Neural cell (in vitro differentiated cells): ENCODE results near the gene FGB.

ENCODE experiments used
- EP300 ChIP-seq: fragments of 450-650 bp; conservative IDR thresholded peaks from 2 replicates; pipeline ENCODE4 v1.6.1; 2014; ENCODE audit warnings: antibody characterized with exemption, mild to moderate bottlenecking, moderate library complexity; ENCODE audit not compliant: poor library complexity, severe bottlenecking
- EZH2 ChIP-seq: fragments of 200-600, 300-800 bp; shearing (Covaris generic), sonication (generic); IDR thresholded peaks from 2 replicates; pipeline ENCODE4 v1.6.1; 2014; ENCODE audit warnings: antibody characterized with exemption, low read length, borderline replicate concordance, mild to moderate bottlenecking; ENCODE audit not compliant: insufficient read depth, poor library complexity, severe bottlenecking
- MXI1 ChIP-seq: fragments of 450-650 bp; conservative IDR thresholded peaks from 2 replicates; pipeline ENCODE4 v1.6.1; 2014; ENCODE audit warnings: antibody characterized with exemption, mild to moderate bottlenecking; ENCODE audit not compliant: poor library complexity, severe bottlenecking
- RAD21 ChIP-seq: fragments of 450-650 bp; conservative IDR thresholded peaks from 2 replicates; pipeline ENCODE4 v1.6.1; 2014; ENCODE audit warnings: antibody characterized with exemption, mild to moderate bottlenecking, moderate library complexity
- SMC3 ChIP-seq: fragments of 450-650 bp; conservative IDR thresholded peaks from 2 replicates; pipeline ENCODE4 v1.6.1; 2014; ENCODE audit warnings: antibody characterized with exemption, mild to moderate bottlenecking, moderate library complexity; ENCODE audit not compliant: poor library complexity
- TAF1 ChIP-seq: IDR thresholded peaks from 2 replicates; pipeline ENCODE4 v1.6.1; 2012; ENCODE audit warnings: low read depth
- TF ChIP-seq, protein P1 (sequence below): fragments of 450-650 bp; IDR thresholded peaks from 2 replicates; pipeline ENCODE4 v1.5.1; 2014; ENCODE audit warnings: antibody characterized with exemption, mild to moderate bottlenecking, moderate library complexity; ENCODE audit not compliant: poor library complexity, severe bottlenecking
- TF ChIP-seq, protein P2 (sequence below): IDR thresholded peaks from 2 replicates; pipeline ENCODE4 v1.6.1; 2012; ENCODE audit warnings: borderline replicate concordance

DNA sequence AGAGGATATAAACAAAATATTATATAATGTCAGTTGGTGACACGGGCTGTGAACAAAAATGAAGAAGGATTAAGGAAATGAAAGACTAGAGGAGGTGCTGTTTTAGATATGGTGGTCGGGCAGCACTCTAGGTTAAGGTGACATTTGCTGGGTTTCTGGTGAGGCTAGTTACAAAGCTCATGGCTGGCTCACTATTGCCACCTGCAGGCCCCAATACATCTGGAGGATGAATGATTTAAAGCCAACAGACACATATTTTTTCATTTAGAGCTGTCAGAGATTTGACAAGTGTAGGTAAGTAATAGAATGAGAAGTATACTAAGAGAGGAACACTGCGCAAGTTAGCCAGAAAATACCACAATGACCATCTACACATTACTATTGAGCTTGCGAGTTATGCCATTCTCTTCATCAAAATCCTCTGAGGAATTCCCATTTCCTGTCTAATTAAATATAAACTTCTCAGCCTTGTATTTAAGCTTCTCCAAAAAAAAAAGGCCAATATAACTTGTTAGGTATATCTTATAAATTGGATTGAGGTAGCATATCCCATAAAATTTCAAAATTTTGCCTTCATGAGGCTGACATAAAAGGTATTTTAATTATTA lies 56.0 kb downstream of the FGB start:
- TF ChIP-seq, protein P1, sequence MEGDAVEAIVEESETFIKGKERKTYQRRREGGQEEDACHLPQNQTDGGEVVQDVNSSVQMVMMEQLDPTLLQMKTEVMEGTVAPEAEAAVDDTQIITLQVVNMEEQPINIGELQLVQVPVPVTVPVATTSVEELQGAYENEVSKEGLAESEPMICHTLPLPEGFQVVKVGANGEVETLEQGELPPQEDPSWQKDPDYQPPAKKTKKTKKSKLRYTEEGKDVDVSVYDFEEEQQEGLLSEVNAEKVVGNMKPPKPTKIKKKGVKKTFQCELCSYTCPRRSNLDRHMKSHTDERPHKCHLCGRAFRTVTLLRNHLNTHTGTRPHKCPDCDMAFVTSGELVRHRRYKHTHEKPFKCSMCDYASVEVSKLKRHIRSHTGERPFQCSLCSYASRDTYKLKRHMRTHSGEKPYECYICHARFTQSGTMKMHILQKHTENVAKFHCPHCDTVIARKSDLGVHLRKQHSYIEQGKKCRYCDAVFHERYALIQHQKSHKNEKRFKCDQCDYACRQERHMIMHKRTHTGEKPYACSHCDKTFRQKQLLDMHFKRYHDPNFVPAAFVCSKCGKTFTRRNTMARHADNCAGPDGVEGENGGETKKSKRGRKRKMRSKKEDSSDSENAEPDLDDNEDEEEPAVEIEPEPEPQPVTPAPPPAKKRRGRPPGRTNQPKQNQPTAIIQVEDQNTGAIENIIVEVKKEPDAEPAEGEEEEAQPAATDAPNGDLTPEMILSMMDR: peak; percentile 88
- TF ChIP-seq SMC3: peak; percentile 85
- TF ChIP-seq, protein P2, sequence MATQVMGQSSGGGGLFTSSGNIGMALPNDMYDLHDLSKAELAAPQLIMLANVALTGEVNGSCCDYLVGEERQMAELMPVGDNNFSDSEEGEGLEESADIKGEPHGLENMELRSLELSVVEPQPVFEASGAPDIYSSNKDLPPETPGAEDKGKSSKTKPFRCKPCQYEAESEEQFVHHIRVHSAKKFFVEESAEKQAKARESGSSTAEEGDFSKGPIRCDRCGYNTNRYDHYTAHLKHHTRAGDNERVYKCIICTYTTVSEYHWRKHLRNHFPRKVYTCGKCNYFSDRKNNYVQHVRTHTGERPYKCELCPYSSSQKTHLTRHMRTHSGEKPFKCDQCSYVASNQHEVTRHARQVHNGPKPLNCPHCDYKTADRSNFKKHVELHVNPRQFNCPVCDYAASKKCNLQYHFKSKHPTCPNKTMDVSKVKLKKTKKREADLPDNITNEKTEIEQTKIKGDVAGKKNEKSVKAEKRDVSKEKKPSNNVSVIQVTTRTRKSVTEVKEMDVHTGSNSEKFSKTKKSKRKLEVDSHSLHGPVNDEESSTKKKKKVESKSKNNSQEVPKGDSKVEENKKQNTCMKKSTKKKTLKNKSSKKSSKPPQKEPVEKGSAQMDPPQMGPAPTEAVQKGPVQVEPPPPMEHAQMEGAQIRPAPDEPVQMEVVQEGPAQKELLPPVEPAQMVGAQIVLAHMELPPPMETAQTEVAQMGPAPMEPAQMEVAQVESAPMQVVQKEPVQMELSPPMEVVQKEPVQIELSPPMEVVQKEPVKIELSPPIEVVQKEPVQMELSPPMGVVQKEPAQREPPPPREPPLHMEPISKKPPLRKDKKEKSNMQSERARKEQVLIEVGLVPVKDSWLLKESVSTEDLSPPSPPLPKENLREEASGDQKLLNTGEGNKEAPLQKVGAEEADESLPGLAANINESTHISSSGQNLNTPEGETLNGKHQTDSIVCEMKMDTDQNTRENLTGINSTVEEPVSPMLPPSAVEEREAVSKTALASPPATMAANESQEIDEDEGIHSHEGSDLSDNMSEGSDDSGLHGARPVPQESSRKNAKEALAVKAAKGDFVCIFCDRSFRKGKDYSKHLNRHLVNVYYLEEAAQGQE: no peak
- peak; percentile 80 for TF ChIP-seq RAD21
- TF ChIP-seq TAF1: no peak
- TF ChIP-seq MXI1: no peak
- no peak for TF ChIP-seq EZH2
- TF ChIP-seq EP300: no peak
